Stimulated activated CD4-positive, alpha-beta T cell treated with anti-CD3 and anti-CD28 coated beads, Interleukin-15, amount 100 ng/mL, for 24 hours (primary cell): ENCODE data around the gene AP3B1.

Source experiments
- DNase-seq: peaks from one replicate; pipeline ENCODE4 v3.0.0-alpha.2; 2020

AP3B1 gene

DNA sequence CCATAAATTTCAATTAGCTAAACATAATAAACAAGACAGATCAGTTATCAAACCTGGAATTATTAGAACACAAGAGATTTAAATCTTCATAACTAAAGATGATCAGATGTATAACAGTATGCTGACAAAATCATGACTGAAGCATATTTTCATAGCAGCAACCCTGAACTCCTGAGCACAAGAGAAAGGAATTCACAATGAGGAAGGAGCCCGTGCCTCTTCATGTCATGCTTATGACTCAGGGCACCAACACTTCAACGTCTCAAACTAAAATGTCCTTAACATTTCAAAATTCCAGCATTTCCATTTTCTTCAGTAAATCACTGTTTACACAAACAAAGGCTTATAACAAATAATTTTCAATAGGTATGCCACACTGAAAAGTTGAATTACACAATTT lies 6.7 kb downstream of the AP3B1 start:
- DNase-seq: no peak

GRCh38 chr5:78287169-78287568 lies 7.3 kb downstream of the AP3B1 start:
- no peak for DNase-seq

DNA sequence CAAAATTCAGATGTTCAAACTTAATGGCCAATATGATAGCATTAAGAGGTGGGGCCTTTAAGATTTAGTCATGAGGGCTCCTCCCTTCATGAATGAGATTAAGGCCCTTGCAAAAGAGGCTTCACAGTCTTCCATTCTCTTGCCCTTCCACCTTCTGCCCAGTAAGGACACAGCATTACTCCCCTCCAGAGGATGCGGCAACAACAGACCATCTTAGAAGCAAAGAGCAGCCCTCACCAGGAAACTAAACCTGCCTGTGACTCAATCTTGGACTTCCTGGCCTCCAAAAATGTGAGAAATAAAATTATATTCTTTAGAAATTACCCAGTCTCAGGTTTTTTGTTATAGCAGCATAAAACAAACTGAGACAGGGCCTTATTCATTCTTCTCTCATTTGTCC lies 8.2 kb downstream of the AP3B1 start:
- DNase-seq: no peak

GRCh38 chr5:78283802-78284201 lies 10.7 kb downstream of the AP3B1 start:
- DNase-seq: no peak

DNA sequence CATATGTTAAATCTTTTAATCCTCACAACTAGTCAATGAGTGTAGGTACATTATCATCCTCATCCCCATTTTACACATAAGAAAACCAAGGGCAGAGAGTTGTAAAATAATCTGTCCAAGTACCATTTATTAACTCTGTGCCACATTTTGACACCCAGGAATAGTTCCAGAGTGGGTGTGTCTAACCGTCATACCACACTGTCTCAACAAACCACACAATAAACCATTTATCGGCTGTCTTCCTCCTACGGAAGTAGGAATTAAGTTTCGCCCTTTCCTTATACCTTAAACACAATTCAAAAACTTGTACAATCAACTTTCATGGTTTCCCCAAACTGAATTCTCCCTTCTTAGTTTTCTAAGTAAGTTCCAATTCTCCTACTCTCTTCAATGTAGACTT lies 11.4 kb downstream of the AP3B1 start:
- DNase-seq: no peak

- no peak for DNase-seq
Measured at GRCh38 chr5:78280261-78280660, 14.2 kb downstream of the AP3B1 start.

GRCh38 chr5:78279194-78279593 lies 15.3 kb downstream of the AP3B1 start:
- DNase-seq: no peak

GRCh38 chr5:78277715-78278114 lies 16.8 kb downstream of the AP3B1 start:
- no peak for DNase-seq

DNA sequence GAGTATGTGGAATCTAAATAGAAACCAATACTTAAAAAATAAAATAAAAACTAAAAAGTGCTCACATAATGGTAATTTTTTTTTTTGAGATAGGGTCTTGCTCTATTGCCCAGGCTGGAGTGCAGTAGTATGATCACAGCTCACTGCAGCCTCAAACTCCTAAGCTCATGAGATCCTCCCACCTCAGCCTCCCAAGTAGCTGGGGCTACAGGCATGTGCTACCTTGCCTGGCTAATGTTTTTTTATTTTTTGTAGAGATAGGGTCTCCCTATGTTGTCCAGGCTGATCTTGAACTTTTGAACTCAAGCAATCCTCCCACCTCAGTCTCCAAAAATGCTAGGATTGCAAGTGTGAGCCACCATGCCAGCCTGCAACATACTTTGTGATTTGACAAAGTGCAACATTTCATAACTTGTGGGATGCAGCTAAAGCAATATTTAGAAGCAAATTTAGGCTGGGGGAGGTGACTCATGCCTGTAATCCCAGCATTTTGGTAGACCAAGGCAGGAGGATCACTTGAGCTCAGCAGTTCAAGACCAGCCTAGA lies 18.4 kb downstream of the AP3B1 start:
- DNase-seq: no peak

GRCh38 chr5:78274540-78275197 lies 19.8 kb downstream of the AP3B1 start:
- no peak for DNase-seq

DNA sequence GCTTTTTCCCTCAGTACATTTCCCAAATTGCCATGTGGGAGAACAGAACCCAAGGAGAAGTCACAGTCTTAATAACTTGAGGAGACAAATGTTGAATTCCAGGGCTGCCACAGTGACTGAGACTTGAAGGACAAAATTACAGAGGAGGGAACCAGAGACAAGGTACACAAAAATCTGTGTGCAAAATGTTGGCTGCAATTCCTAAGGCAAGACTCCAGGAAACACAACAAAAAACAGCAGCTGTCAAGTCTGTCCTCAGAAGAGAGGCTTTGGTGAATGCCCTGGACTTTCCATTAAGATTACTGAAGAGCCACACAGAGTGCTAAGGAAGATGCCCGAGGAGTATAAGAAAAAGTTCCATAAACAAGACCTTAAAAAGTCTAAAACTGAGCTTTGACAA lies 21.1 kb downstream of the AP3B1 start:
- no peak for DNase-seq

DNA sequence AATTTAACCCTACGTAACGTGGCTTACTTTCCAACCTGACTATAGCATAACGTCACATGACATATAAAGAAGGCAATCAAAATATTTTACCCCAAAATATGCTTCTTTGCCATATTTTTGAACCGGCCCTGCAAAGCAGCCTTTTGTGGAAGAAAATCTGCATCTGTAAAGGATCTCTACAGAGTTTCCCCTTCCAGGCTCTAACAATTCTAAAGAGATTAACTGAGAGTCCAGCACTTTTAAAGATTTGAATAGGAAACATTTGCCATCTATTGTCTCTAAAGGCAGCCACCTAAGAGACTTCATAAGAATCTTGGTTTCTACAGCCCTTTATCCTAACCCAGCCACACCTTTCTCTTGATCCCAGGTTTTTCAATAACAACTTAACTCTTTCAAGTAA lies 22.7 kb downstream of the AP3B1 start:
- DNase-seq: no peak

DNA sequence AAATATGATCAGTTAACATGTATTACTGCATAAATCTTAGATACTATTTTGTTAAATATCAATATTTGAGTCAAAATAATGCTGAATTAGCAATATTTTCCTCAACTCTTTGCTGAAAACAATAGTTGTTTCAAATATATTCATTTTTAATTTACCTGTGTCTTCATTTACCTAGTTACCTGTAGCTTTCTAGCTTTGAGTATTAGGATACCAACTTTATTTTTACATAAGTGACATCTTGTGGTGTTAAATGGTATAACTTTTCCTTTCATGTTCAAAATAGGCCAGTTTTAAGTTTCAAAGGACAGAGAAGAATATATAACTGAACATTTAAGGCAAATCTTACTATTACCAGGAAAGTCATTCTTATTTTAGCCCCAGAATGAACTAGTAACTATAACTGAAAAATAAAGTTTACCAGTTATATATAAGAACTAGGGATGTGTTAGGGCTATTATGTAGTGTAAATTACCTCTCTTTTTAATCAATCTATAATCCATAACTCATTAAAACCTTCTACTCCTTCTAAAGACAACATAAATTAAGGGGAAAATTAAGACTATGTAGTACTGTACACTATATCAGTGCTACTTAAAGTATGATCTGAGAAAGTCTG lies 25.3 kb downstream of the AP3B1 start:
- DNase-seq: no peak

DNA sequence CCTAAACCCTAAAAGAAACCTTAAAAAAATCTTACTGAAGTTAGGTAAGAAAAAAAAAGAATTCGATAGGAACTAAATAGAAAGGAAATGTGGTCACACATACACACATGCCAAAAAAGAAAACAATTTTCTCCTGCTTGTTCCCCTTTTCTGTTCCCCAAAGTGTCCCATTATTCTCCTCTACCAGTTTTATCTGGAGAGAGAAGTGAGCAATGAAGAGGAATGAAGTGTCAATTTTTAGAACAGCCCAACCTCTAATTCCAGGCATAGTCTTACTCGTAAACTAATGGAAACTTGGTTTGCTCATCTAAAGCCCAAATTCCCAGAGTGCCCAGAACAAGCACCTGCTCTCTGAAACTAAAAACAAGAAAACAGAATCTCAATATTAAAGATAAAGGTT lies 26.1 kb downstream of the AP3B1 start:
- DNase-seq: no peak

GRCh38 chr5:78265163-78265562 lies 29.3 kb downstream of the AP3B1 start:
- no peak for DNase-seq

GRCh38 chr5:78264600-78264999 lies 29.9 kb downstream of the AP3B1 start:
- DNase-seq: no peak

DNA sequence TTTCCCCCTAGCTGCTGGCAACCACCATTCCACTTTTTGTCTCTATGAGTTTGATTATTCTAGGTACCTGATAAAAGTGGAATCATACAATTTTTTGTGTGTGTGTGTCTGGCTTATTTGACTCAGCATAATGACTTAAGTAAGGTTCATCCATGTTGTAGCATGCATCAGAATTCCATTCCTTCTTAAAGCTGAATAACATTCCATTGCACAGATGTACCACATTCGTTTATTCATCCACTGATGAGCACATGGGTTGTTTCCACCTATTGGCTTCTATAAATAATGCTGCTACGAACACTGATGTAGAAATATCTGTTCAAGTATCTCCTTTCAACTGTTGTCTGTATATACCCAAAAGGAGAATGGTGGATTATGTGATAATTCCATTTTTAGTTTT lies 33.7 kb downstream of the AP3B1 start:
- DNase-seq: no peak

GRCh38 chr5:78253201-78253600 lies 41.3 kb downstream of the AP3B1 start:
- DNase-seq: no peak

GRCh38 chr5:78252715-78253114 lies 41.8 kb downstream of the AP3B1 start:
- DNase-seq: no peak

GRCh38 chr5:78251663-78252284 lies 42.7 kb downstream of the AP3B1 start:
- DNase-seq: no peak

DNA sequence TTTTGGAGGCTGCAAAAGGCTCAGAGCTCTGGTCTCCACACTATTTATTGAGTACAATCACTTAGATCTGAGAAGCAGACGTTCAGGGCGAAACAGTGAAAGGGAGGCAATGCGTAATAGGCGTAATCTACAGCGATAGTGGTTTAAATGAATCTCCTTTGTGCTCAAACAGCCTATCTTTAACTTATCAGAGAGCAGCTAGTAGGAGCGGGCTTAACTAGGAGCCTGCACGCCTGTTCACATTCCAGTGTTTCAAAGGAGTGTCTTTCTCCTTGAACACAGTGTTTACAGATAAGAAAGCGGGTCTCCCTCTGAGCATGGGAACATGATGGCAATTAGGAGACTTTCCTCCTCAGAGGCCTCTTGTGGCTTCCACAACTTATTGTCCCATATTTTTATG lies 49.4 kb downstream of the AP3B1 start:
- no peak for DNase-seq

GRCh38 chr5:78243639-78244038 lies 50.9 kb downstream of the AP3B1 start:
- DNase-seq: no peak

DNA sequence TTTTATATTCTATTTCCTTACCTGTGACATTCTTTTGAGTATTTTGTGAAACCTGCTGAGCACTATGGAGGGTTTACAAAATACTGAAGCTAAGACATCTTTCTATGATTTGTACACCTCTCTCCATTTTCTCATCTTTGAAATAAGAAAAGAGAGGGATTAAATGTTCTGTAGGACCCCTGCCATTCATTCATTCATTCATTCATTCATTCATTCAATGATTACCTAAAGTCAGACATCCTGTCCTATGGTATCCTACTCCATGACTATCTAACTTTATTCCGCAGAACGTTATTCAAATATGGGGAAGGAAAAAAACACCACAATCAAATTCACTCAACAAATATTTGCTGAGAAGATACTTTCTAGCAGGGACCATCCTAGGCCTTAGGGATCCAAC lies 51.4 kb downstream of the AP3B1 start:
- DNase-seq: no peak

GRCh38 chr5:78242001-78242400 lies 52.5 kb downstream of the AP3B1 start:
- DNase-seq: no peak
